Measurements from ENCODE around the gene PTPRR. TPM values are rescaled to one million over a fixed set of nuclear protein-coding genes. Genes with fewer than 3 reads are reported as not detected.

Gene PTPRR
- total and polyA plus RNA-seq, 8 donors, result 0.45 to 11.1 (median 3.9) TPM; not detected in 2

DNA sequence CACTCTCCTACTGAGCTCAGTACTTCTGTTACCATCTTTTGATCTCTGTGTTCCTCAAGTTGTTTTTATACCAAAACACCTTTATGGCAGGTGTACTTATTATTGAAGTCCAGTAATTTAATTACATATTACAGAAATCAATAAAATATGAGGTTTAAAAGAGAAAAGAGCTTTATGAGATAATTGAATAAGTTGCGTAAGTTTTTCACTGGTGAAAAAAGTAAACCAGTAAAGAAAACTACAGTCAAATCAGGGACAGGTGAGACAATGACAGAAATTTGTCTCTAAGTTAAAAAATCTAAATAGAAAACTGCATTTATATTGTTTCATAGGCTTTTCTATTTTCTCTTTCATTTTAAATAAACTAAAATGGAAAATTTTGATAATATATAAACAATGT, 254.2 kb downstream of the PTPRR start:
- no peaks in the 10 kb centered on the region for H3K27me3 ChIP-seq
- H3K4me3 ChIP-seq, result no peak overlapping the region
- no peak for DNase-seq
- WGBS, 5 donors, result 95 to 100% (median 98%) methylated on average over 1 of the region's 1 CpG
- intact Hi-C loops (cut with DNase I; ENCODE audit: low total_unique reads), result no loop called here
- no peak overlapping the region for H3K27ac ChIP-seq
- H3K4me1 ChIP-seq, result no peaks in the 10 kb centered on the region
- H3K9me3 ChIP-seq, result no peaks in the 10 kb centered on the region
- no peak for TF ChIP-seq POLR2A (IDR thresholded peaks at IDR 0.05)
- TF ChIP-seq POLR2AphosphoS5 (IDR thresholded peaks at IDR 0.05), result no peak
- TF ChIP-seq, protein P1, sequence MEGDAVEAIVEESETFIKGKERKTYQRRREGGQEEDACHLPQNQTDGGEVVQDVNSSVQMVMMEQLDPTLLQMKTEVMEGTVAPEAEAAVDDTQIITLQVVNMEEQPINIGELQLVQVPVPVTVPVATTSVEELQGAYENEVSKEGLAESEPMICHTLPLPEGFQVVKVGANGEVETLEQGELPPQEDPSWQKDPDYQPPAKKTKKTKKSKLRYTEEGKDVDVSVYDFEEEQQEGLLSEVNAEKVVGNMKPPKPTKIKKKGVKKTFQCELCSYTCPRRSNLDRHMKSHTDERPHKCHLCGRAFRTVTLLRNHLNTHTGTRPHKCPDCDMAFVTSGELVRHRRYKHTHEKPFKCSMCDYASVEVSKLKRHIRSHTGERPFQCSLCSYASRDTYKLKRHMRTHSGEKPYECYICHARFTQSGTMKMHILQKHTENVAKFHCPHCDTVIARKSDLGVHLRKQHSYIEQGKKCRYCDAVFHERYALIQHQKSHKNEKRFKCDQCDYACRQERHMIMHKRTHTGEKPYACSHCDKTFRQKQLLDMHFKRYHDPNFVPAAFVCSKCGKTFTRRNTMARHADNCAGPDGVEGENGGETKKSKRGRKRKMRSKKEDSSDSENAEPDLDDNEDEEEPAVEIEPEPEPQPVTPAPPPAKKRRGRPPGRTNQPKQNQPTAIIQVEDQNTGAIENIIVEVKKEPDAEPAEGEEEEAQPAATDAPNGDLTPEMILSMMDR (IDR thresholded peaks at IDR 0.05), result no peak
- TF ChIP-seq EP300 (IDR thresholded peaks at IDR 0.05), result no peak
- no peaks in the 10 kb centered on the region for H3K36me3 ChIP-seq

DNA sequence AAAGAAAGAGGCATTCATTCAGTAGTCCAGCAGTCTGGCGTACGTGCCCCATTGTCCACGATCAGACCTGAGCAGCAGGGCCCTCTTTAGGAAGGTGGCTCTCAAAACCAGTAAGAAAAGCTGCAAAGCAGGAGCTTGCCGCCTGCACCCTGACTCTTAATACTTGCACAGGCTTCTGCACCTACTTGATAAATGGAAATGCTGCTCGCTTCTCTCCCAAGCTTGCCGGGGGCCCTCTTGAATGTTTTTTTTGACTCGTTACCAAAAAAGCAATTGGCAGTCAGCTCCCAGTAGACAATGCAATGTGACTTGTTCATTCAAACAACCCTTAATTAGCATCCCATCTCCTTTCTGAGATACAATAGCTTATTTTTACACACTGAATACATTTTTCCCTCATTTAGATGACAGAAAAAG, 256.1 kb downstream of the PTPRR start:
- intact Hi-C loops (cut with DNase I; ENCODE audit: low total_unique reads), result no loop called here
- 36 to 55% (median 47%) methylated on average over 7 of the region's 7 CpGs for WGBS, 5 donors
- Histone ChIP-seq H3K27ac (no peak overlapping the region), H3K4me3 (no peak overlapping the region), H3K9me3 (no peaks in the 10 kb centered on the region), H3K36me3 (no peaks in the 10 kb centered on the region), H3K27me3 (no peaks in the 10 kb centered on the region), H3K4me1 (no peaks in the 10 kb centered on the region)
- DNase-seq, result no peak
- TF ChIP-seq EP300 (IDR thresholded peaks at IDR 0.05) (no peak), POLR2AphosphoS5 (IDR thresholded peaks at IDR 0.05) (no peak), POLR2A (IDR thresholded peaks at IDR 0.05) (no peak)
- TF ChIP-seq, protein P1 (IDR thresholded peaks at IDR 0.05), result no peak

DNA sequence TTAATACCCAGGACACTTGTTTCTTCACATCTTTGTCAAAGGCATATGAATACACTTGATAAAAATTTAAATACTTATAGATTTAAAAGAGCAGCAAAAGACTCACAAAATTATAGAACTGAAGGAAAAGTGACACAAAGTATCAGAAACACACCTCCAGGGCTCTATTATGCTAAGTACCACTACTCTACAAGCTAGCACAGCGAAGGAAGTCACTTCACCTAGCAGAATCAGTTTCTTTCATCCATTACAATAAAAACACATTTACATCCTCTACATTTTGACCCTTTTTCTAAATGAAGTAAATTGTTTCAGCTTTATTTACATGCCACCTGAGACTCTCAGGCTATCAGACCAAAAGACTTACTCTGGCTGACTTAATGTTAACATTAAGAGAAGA, 256.7 kb downstream of the PTPRR start:
- WGBS, 5 donors, result 87 to 93% (median 91%) methylated on average over 1 of the region's 1 CpG

DNA sequence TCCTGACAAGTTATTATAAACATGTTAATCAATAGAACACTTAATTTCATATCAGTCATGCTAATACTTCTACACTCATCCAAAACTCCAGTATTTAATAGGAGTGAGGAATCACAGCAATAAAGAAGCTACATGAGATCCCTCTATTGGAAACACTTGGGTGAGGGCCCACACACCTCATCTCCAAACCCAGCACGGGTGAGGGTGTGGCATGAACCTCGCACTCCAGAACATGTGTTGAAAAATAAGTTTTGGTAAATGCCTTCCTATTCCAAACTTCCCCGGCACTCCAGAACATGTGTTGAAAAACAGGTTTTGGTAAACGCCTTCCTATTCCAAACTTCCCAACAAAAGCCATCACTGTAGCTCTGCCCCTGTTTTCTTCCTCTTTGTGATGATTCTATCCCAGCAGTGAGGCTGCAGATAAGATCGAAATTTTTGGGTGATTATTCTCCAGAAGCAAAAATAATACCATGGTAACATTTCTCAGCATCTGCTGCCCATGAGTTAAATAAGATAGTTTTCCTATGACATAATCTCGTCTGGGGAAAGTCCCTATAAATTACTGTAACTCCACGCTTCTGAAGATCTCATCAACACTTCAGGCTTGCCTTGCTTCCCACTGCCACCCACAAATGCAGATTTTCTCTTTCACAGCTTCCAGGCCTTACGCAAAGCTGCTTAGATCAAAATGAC, 258.9 kb downstream of the PTPRR start:
- TF ChIP-seq EP300 (IDR thresholded peaks at IDR 0.05) (no peak), POLR2A (IDR thresholded peaks at IDR 0.05) (no peak), POLR2AphosphoS5 (IDR thresholded peaks at IDR 0.05) (no peak)
- TF ChIP-seq, protein P1 (IDR thresholded peaks at IDR 0.05), result no peak
- no peak overlapping the region for H3K4me3 ChIP-seq
- no peaks in the 10 kb centered on the region for H3K4me1 ChIP-seq
- no peaks in the 10 kb centered on the region for H3K27me3 ChIP-seq
- H3K36me3 ChIP-seq, result no peaks in the 10 kb centered on the region
- H3K27ac ChIP-seq, result no peak overlapping the region
- 71 to 82% (median 76%) methylated on average over 8 of the region's 8 CpGs for WGBS, 5 donors
- peak in 1 of 2 donors; percentile 16 for DNase-seq
- H3K9me3 ChIP-seq, result no peaks in the 10 kb centered on the region
- intact Hi-C loops (cut with DNase I; ENCODE audit: low total_unique reads), result no loop called here

More for the DNA sequence above, 256.7 kb downstream of the PTPRR start:
- Histone ChIP-seq H3K4me1 (no peaks in the 10 kb centered on the region), H3K4me3 (no peak overlapping the region), H3K27ac (no peak overlapping the region), H3K36me3 (no peaks in the 10 kb centered on the region), H3K9me3 (no peaks in the 10 kb centered on the region), H3K27me3 (no peaks in the 10 kb centered on the region)
- no peak for DNase-seq
- no peak for TF ChIP-seq EP300 (IDR thresholded peaks at IDR 0.05)
- TF ChIP-seq, protein P1 (IDR thresholded peaks at IDR 0.05), result no peak
- TF ChIP-seq POLR2A (IDR thresholded peaks at IDR 0.05), result no peak
- TF ChIP-seq POLR2AphosphoS5 (IDR thresholded peaks at IDR 0.05), result no peak
- intact Hi-C loops (cut with DNase I; ENCODE audit: low total_unique reads), result no loop called here

Measured in stomach (tissue), 9 donors.